PFSK-1 (cell line): ENCODE data around the gene OPCML.

Source experiments
- POLR2AphosphoS5 ChIP-seq: IDR thresholded peaks from 2 replicates; pipeline ENCODE4 v1.6.1; 2012; ENCODE audit warnings: low read depth, mild to moderate bottlenecking, control low read depth, low read length, moderate library complexity
- REST ChIP-seq, 2 experiments: IDR thresholded peaks; 2 replicates each; pipeline versions ENCODE4 v1.6.1 to v1.8.0; 2011 to 2012; ENCODE audit warnings: low read depth in 2 of 2, low read length in 2 of 2, control low read depth in 1 of 2, inconsistent platforms in 1 of 2, mild to moderate bottlenecking in 1 of 2, moderate library complexity in 1 of 2; ENCODE audit not compliant: insufficient read depth in 1 of 2
- TAF1 ChIP-seq: IDR thresholded peaks from 2 replicates; pipeline ENCODE4 v1.6.1; 2012; ENCODE audit warnings: low read length, control low read depth, borderline replicate concordance; ENCODE audit not compliant: insufficient read depth

- no peak for TF ChIP-seq POLR2AphosphoS5
- TF ChIP-seq REST (IDR thresholded peaks at IDR 0.05; ENCODE audit: insufficient read depth in 1 of 2, low read depth in 2 of 2, low read length in 2 of 2): no peak
- no peak for TF ChIP-seq TAF1
These were observed 315.5 kb downstream of the OPCML start for GRCh38 chr11:133216813-133217212.
